HG03565 (cell line): ENCODE results near the gene MACROD2.

Experiments used
- ATAC-seq: cut with Tn5 transposase; IDR thresholded peaks from one replicate; pipeline ENCODE4 v1.9.1; 2021; ENCODE audit warnings: mild to moderate bottlenecking, moderate library complexity; ENCODE audit not compliant: unreplicated experiment

Gene MACROD2

DNA sequence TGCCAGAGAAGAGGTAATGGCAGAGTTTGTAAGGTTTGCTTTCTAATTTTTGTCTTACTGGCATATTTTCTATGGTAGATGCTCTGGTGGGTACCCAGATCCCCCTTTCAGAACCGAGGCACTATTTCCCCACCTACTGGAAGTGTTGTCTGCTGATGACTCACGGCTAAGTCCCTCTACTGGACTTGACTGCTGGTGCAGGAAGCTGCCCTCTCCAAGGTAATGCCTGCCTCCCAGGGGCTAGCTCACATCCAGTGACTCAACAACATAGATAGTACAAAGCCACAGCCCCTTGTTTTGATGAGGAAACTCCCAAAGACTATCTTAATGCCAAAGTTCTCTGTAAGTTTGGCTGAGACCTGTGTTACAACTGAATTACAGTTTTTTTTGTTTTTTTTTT lies 627.5 kb downstream of the MACROD2 start:
- no peak for ATAC-seq

DNA sequence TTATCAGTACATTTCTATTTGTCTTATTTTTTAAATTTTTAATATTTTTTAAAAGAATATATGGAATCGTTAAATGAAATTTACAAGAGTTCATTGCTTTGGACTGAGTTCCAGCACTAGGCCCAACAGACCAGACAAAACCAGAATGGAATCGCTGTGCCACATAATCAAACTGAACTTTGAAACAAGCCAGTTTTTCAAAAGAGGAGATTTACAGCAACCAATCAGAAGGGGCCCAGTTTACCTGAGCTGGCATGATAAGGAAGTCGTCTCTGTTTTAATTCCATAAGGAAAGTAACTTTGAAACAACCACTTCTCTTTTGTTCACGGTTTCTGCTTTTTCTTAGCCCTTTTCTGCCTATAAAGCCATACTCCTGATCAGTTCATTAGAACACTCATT lies 635.7 kb downstream of the MACROD2 start:
- no peak for ATAC-seq

DNA sequence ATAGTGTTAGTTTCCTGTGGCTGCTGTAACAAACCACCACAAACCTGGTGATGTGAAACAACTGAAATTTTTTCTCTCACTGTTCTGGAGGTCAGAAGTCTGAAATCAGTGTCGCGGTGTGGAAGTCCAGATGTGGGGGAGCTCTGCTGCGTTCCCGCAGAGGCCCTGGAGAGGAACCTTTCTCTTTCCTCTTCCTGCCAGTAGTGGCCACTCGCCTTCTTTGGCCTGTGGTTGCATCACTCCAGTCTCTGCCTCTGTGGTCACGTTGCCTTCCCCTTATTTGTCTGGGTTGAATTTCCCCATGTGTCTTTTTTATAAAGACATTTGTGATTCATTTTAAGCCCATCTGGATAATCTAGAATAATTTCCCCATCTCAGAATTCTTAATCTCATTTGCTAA lies 637.6 kb downstream of the MACROD2 start:
- ATAC-seq = no peak

DNA sequence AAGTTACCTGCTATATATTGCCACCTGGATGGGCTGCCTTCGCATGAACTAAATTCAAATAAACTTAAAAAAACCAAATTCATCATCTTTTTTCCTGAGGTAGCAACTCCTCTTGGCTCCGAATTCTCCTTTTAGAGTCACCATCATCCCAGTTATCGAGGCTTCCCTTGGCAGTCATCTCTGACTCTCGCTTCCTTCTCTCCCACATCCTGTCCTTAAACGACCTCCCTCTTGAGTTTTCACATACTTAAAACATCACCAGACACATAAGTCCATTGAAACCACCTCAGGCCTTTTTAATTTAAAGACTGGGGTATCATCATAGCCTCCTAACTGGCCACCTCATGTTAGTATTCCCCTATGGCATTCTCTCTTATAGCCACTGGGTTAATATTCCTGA lies 638.2 kb downstream of the MACROD2 start:
- ATAC-seq = no peak

DNA sequence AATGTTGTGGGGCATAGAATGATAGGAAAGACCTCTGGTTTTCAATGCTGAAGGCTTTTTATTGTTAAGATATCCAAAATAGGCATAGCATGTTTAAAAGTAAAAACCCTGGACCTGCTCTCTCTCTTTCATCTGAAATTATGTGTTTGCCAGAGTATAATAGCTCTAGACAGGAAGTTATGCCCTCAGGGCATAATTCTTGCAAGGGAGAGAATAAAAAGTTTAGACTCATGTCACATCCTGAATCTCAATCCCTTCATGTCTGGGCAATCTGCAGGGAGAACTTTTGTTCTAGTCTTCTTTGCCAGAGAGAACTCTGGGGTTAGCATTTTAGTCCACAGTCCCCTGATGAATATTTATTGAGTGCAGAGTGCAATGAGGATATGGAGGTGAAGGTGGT lies 639.3 kb downstream of the MACROD2 start:
- ATAC-seq = no peak

DNA sequence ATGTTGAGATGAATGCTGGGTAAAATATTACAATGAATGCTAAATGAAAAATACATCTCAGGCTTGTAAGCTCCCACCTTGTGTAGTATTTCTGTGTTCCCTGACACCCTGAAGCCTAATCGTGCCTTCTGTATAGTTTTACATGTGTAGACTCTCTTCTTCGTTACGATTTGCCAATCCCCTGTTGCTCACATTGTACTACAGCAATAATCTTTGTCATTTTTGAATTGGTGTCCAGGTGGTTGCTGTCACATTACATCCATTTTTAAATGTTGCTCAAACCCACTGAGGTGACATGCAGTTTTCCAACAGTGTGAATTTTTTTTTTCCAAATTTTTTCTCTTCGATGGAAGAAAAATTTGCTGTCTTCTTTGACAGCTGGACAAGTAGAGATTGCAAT lies 642.1 kb downstream of the MACROD2 start:
- no peak for ATAC-seq

DNA sequence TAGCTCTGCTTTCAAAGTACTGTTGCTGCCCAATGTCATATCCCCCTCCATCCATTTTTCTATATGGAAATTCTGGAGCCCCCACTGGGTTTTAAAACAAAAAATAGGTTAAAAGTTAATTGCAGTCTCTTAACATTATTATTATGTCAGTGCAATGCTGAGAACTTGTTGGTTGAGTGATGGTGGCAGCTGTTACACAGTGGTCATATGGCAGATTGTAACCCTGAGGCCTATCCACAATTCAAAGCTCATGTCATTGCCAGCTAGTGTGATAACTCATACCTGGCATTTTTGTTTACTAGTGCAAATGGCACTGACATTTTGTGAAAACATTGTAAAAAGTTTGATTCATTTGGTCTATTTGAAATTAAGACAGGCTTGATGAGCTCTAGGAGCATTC lies 647.8 kb downstream of the MACROD2 start:
- ATAC-seq = no peak

DNA sequence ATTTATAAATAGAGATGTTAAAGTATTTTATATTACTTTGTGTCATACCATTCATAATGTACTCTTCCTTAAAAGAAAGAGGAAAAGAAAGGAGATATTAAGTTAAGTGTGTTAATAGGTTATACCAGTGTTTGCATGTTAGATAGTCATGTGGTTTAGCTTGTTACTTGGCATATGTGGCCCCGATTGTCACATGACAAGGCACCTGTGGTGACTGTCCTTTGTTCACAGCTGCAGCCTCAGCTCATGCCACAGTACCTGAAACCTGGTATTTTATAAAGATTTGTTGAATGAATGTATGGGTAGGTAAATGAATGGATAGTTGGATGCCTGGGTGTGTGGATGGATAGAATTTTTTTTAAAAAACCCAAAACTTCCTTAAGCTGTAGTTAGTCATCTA lies 648.2 kb downstream of the MACROD2 start:
- ATAC-seq = no peak

DNA sequence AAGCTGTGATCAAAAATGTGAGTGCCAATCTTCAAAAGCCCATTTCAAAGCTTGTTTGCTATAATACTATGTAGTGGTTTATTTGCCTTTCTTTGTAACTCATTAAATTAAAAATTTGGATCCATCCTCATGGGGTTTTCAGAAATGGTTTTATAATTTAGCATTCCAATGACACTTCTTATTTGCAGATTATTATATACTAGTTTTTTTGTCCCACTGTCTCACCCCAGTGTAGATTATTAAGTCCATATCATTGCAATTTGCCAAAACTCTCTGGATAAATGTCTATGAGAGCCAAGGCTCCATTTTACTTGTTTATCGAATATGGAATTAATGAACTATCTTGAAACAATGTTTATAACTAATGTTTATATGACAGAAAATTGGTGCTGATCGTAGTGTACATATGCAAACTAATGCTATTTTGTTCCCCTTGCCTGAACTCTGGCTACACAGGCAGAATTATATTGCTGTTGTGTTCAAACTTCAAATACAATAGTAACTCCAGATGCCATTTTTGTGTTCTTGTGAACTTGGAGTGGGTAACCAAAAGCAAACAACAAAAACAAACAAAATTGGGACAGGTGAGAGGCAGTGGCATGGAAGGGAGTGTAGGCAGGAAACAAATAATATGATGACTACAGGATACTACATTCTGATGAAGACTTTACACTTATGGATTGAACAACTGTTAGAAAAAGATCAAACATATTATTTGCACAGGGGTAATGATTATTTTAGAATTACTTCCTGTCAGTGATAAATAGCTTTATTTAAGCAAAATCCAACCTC lies 649.2 kb downstream of the MACROD2 start:
- no peak for ATAC-seq

DNA sequence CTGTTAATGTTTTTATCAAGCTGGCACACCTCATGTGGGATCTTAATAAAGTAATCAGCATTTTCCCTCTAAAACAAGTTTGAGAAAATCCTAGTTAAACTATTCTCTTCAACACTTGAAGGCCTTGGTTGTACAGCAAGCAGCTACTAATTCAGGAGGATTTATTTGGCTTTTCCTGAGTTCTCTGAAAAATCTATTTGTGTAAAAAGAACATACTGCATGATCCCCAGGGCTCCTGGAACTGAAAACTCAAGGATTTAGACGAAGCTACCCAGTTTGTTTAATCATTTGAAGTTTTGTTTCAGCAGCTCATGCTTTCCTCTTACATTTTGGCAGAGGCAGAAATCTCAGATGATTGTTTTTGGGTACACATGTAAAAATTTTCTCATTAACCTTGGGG lies 651.7 kb downstream of the MACROD2 start:
- ATAC-seq = no peak

DNA sequence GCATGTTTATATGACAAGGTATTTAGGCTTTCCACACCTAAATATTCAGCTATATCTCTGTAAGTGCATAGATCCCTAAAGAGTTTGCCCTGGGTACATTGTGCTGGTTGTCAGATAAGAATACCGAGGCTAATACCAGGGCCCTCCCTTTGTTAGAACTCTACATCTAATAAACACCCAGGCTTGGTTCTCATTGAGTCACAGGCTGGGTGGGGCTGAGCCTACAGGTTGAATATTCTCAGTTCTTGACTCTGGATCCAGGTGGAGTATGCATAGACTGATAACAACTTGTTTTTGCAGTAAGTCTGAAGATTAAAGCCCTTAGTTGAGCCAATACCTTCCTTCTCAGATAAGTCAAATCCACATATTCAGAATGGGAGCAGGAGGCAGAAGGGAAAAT lies 654.3 kb downstream of the MACROD2 start:
- no peak for ATAC-seq

DNA sequence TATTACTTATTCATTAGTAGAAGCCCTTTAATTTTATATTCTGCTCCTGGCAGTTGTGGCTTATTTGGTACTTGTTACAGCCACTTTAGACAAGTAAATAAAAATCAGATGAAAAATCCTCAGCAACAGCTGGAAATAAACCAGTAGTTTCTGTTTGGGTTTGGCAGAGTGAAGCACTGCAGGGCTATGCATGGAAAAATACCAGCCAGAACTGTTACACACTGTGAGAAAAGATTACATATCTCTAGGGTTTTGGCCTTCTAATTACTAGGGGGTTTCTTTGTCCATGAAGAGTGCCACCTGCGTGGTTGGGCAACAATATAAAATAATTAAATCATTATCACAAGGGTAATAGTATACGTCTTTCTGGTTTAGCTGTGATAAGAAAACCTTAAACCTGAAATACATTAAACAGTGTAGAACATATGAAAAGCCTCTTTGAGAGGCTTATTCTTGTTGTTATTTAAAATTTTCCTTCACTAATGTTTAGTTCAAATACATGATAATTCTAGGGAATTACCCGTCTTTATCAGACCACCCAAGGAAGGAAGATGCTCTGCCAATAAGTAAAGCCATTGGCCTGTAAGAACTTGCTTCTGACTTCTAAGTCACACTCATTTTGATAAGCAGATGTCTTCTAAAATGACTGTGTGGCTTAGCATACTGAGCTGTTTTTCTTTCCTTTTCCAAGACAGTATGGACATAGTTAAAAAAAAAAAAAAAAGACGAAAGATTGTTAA lies 662.1 kb downstream of the MACROD2 start:
- no peak for ATAC-seq

DNA sequence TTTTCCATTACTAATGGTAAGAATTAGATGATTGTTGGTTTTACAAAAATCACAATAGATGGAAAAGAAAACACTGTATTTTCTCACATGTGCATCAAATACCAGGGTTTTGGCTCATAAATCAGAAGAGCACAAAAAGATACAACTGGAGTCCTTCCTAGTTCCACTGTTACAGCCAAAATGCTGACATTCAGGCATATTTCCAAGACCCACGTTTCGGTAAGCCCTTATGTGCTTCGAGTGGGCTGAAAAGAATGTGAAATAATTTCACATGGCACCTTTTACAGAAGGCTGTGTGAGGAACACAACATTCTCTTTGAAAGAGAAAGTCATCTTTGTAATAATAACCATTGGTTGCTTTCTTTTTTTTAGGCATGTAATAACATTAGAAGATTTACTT lies 668.8 kb downstream of the MACROD2 start:
- ATAC-seq = no peak

DNA sequence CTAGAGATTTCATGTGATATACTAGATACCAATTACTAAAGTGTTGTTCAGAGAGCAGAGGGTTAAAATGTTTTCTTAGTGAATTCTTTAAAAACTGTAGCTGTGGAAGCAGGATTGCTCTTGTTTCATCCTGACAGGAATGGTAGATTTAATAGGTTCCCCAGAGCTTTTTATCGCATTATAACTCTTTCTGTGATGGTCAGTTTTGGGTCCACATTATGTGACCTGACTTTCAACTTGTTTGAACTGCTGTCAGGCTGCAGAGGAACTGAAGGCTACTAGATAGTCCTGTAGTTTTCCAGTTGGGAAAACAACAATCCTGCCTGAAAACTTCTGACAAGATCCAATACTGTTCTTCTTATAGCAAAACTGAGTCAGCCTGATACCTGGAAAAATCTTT lies 671.4 kb downstream of the MACROD2 start:
- ATAC-seq = no peak

DNA sequence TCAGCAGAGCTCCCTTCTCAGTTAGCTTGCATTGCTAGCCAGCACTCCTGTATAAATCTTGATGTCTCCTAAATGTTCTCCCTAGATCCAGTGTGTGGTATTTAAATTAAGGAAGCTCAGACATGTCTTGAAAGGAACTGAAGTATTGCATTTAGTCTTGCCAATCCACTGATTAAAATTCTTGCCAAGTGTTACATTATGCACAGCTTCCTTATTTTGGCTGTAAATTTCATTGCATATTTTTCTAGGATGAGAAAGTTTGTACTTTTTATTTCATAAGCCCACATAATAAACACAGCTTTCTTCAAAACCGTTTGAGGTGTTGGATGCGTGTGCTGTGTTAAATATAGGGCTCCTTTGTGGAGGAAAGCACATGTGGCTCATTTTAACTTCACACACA lies 671.9 kb downstream of the MACROD2 start:
- ATAC-seq = no peak

DNA sequence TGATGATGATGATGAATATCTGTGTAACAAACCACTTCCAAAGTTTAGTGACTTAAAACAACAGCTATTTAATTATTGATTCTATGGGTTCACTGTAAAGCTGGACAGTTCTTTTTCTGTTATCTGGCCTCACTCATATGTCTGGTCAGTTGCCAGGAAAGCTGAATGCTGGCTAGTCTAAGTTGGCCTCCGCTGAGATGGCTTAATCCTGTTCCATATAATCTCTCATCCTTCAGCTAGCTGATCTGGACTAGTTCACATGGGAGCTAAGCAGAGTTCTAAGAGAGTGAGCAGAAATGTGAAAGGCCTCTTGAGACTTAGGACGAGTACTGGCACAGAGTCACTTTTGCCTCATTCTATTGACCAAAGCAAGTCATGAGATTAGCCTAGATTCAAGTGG lies 676.8 kb downstream of the MACROD2 start:
- no peak for ATAC-seq

DNA sequence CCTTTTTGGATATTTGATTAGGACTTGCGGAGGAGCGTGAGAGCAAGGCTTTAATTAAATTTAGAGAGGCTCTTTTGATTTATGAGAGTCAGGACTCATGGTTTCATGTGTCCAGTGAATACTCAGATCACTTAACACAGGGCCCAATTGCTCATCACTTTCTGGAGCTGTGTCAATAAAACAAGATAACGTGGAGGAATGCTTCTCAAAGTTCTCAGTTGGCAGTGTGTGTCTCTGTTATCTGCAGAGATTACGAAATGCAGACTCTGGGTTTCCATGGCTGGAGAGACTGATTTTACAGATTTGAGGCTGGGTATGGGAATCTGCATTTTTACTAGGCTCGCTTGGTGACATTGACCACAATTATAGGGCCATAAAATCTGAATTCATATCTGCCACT lies 677.8 kb downstream of the MACROD2 start:
- no peak for ATAC-seq

DNA sequence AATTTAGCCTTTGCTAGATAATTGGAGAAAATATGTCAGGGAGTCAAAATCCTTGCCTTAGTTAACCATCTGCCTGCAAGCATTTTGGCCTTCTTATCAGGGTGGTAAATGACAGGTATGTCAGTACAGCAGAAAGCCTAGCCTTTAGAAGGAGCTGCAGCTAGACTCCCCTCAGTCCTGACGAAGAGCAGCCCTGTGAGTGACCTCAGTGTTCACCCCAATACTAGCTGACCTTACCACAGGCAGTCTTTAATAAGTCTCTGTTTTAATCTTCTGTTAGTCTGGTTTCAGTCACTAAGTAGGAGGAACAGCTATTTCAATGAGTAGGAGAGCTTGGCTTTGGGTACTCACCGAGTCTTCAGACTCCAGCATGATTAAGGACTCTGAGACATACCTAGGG lies 682.1 kb downstream of the MACROD2 start:
- no peak for ATAC-seq

DNA sequence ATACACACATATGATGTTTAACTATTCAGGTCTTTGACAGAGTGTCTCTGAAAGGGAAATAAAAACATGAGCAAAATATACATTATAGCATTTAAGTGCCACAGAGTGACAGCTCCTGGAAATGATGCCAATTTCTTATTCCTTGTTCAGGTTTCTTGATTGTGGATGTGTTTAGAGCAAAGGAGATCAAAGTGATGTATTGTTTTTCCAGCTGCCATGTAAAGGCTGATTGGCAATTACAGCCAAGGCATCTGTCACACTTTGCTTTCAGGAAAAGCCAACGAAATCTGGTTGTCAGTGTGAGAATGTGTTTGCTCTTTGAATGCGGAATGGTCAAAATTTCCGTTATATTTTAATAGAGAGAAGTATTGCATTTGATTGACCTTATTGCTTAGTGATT lies 689.9 kb downstream of the MACROD2 start:
- no peak for ATAC-seq

DNA sequence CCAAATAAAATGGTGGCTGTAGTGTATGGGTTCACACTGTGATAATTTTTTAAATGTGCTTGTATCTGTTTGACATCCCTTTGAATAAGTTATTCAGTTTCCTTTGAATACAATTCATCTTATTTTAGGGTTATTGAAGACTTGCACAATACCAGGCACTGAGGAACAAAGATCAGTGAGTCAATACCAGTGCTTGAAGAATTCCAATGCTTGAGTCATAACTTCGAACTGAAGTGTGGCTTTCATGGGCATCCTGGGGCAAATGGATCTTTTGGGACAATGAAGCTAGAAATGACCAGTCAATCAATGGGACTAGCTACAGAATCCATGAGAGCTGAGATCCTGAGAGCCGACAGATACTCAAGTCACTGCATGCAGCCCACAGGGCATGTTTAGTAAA lies 692.0 kb downstream of the MACROD2 start:
- no peak for ATAC-seq

DNA sequence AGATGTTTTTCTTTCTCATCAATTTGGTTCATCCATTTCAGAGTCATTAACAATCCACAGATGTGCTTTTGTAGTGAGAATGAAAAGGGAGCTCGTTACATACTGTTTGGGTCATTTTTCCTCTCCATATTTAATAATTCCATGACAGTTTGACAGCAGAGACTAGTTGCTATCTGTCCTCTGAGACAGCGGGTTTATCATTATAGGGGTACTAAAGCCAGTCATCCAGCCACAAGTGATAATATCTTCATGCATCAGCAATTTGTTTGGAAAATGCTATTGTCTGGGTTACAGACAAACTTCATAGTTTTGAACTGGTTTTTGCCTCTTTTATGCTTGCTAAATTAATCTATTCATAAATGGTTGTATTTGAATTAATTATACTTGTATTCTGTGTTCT lies 692.7 kb downstream of the MACROD2 start:
- ATAC-seq = no peak

DNA sequence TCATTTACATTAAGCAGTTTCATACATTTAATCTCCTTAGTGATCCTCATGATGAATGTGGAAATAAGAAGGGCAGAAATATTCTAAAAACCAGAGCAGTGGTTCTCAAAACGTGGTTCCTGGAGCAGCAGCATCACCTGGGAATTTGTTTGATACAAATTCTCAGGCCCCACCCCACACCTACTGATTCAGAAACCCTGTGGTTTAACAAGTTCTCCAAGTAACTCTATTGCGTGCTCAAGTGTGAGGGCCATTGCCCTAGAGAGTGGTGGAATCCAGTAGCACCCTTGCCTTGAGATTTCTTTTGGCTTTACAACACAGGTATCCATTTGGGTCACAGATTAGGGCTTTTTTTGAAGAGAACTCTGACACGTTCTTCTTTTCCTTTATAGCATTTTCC lies 696.7 kb downstream of the MACROD2 start:
- ATAC-seq = peak; percentile 50

DNA sequence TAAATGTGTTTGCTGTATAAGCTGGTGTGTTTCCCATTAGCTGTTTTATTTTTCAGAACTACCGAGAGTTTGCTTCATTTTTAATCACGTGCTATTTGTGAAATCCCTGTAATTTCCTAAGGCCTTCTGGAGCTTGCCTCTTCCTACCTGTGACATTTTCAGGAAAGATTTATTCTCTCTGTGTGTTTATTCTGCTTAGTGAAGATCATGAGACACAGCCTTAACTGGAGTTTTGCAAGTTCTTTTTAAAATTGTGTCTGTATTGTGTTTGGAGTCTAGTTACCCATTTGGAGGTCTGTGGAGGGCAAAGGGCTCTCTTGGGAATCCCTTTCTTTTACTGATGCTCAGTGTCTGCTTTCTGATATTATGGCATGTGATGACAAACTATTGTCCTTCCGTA lies 701.2 kb downstream of the MACROD2 start:
- no peak for ATAC-seq
